HG03460 (cell line): ENCODE data around the gene HACE1.
"Not testable (repeated sequence)": the region's sequence is repeated elsewhere in the genome, so short reads cannot be mapped to it uniquely, and the experiment has no call there.

Experiments used
- ATAC-seq: cut with Tn5 transposase; IDR thresholded peaks from one replicate; pipeline ENCODE4 v1.9.1; 2021; ENCODE audit not compliant: unreplicated experiment

The HACE1 gene

GRCh38 chr6:104829183-104829958 is 30.3 kb downstream of the HACE1 start:
- ATAC-seq: no peak

DNA sequence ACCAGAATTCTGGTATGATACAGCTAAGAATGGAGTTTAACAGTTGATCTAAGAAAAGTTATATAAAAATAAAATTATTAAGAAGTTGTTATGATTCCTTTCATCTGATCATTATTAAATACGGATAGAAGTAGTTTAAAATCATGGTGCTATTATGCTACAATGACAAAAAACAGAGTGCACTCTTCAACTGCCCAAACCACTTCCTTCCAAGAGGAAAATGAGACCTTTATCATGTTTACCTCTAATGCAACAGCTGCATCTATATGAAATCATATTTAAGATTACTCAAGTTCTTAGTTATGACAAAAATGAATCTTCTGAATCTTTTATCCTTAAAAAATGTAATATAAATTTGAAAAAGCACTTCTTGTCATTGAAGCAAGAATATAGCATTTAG is 31.2 kb downstream of the HACE1 start:
- ATAC-seq: no peak

- not testable (repeated sequence) for ATAC-seq
Measured at GRCh38 chr6:104820820-104821219, 38.9 kb downstream of the HACE1 start.

- no peak for ATAC-seq
Measured at GRCh38 chr6:104816125-104816524, 43.6 kb downstream of the HACE1 start.

- ATAC-seq: no peak
Measured at GRCh38 chr6:104814743-104815142, 45.0 kb downstream of the HACE1 start.

GRCh38 chr6:104813552-104813951 is 46.2 kb downstream of the HACE1 start:
- peak; percentile 59 for ATAC-seq

- ATAC-seq: no peak
Measured at GRCh38 chr6:104809116-104809515, 50.6 kb downstream of the HACE1 start.

- not testable (repeated sequence) for ATAC-seq
Measured at GRCh38 chr6:104805335-104805734, 54.4 kb downstream of the HACE1 start.

GRCh38 chr6:104799134-104799657 is 60.5 kb downstream of the HACE1 start:
- ATAC-seq: no peak

GRCh38 chr6:104796031-104796785 is 63.5 kb downstream of the HACE1 start:
- no peak for ATAC-seq

GRCh38 chr6:104795363-104795762 is 64.4 kb downstream of the HACE1 start:
- ATAC-seq: no peak

GRCh38 chr6:104789770-104790190 is 69.9 kb downstream of the HACE1 start:
- peak; percentile 93 for ATAC-seq

DNA sequence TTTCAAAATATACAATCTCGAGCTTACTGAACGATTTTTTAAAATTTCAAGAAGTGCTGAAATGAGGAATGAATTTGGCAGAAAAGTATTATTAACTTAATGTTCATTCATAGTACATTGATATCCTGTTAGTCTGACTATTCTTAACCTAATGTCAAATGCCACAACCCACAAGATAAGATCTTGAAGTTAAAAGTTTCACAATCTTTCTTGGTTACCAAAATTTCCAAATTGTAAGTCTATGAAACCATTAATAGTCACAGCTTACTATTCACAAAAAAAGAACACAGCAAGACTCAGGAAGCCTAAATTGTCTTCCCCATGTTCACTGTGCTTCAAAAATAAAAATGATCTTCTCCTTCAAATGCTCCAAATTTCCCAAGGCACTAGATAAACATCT is 71.3 kb downstream of the HACE1 start:
- ATAC-seq: no peak

DNA sequence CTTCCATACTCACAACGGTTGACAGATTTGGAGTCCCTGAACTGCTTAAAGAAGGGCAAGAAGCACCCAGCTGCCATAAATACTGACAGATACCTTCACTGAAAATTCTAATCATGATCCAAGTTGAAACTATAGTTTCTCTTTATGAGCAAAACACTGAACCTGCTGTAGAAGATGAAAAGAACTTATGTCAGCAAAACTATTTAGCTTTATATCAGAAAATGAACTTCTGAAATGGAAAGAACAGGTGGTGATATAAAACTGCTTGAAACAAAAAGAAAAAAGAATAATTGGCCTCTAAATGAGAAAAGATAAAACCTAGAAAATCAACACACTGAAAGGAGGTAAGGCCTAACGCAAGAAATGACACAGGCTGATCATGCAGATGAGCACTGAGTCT is 72.4 kb downstream of the HACE1 start:
- no peak for ATAC-seq

DNA sequence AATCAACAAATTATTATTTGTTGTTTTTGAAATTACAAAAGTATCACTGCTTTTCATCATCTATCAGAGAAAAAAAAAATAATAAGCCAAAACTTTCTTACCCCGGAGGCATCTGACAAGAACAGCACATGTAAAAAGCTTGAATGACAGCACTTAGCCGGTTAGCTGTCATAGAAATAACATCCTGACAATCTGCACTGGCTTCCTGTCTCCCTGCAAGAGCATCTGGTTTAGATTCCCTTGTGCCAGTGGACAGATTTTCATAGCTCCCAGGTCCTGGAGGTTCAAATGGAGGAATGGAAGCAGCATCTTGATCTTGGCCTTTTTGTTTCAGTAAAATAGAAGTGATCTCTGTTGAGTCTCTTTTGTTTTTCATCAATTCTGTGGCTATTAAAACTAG is 74.8 kb downstream of the HACE1 start:
- ATAC-seq: no peak

DNA sequence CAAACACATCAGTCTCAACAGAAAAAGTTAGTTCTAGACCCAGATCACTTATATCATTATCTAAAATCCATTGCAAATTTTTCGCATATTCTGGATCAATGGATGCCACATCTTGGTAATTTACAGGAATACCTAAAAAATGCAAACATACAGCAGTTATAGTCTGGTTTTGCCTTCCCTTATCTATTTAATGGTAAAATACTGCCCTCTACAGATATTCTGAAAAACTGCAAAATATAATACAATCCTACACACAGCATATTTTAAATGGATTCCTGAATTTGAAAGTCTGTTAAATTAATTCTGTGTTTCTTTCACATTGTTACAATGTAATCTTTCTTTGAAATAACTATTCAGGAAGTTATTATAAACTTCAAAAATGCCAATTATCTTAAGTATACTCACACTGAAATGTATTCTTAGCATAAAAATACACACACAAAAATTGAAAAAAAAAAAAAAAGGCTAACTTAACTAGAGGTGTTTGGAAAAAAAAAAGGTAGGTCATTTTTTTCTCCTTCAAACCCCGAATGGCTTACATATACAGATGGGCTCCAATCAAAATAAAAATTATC is 88.4 kb downstream of the HACE1 start:
- ATAC-seq: peak; percentile 89

DNA sequence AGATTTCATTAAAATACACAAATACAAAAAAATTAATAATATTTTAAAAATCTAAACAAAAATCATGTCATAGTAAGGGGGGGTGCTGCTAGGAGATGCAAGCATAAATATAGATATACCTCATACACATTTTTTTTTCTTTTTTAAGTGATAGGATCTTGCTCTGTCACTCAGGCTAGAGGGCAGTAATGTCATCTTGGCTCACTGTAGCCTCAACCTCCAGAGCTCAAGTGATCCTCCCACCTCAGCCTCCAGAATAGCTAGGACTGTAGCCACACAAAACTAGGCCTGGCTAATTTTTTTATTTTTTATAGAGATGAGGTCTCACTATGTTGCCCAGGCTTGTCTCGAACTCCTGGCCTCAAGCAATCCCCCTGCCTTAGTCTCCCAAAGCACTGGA is 90.8 kb downstream of the HACE1 start:
- ATAC-seq: no peak

DNA sequence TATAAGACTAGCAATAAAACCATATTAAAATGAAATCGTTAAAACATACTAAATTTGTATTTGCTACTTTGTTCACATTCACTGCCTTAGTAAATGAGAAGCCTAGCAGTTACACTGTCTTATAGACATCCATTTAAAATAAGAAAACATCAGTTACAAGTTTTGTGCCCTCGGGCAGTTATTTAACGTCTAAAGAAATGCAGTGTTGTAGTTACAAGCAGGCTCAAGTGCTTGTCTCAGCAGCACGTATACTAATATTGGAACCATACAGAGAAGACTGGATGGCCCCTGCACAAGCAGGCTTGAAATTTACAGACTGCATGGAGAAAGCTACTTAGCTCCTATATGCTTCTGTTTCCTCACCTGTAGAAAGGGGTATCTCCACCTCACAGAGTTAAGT is 93.1 kb downstream of the HACE1 start:
- no peak for ATAC-seq

- ATAC-seq: no peak
Measured at GRCh38 chr6:104754788-104755409, 104.8 kb downstream of the HACE1 start.

DNA sequence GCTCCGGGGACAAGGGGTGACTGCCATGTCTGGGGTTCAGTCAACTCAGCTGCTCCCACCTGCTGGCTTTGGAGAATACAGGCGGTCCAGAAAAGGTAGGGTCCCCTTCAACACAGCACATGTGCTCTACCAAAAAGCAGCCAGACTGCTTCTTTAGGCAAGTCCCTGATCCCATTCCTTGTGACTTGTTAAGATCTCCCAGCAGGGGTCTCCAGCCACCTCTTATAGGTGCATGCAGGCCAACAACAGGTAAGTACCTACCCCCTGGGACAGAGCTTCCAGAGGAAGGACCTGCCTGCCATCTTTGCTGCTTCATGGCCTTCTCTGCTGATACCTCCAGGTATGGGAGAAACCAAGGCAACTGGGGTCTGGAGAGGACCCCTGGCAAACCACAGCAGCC is 106.5 kb downstream of the HACE1 start:
- no peak for ATAC-seq

DNA sequence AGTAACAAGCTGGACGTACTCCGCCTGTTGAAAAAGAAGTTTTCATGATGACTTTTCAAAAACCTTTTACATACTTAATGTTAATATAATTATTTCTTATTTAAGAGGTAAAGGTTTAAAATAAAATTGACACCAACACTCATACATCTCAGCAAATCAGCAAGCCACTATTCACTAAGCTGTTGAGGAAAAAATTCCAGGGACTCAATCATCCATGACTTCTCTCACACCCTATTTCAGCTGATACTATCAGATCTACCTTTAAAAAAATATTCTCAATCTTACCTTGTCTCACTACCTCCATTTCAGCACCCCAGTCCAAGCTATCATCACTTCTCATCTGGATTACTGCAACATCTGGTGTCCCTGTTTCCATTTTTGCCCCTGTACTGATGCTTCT is 109.3 kb downstream of the HACE1 start:
- ATAC-seq: no peak
